ENCODE measurements around the gene NADK2.
"Not testable (repeated sequence)": the region's sequence is repeated elsewhere in the genome, so short reads cannot be mapped to it uniquely, and the experiment has no call there.

Gene NADK2

DNA sequence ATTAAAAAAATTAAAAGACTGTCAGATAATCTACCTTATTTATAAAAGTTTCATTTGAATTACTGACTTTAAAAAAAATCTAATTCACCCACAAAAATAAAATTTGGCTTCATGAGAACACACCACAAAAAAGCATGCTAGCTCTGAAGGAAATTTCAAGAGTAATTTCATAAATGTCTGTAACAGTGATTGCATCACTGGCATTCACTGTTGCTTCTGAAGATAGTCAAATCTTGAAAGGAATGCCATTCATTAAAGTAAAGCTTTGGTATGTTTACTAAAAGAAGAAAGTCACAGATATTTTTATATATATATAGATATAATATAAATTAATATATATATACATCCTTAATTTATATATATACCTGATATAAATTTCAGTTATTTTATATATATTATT is 43.4 kb downstream of the NADK2 start:
- H3K27me3 ChIP-seq (ENCODE audit: insufficient read depth, poor library complexity, severe bottlenecking): no peaks in the 10 kb centered on the region
- no peak overlapping the region for H3K4me3 ChIP-seq (replicated peaks; ENCODE audit: insufficient read depth, low read length)

DNA sequence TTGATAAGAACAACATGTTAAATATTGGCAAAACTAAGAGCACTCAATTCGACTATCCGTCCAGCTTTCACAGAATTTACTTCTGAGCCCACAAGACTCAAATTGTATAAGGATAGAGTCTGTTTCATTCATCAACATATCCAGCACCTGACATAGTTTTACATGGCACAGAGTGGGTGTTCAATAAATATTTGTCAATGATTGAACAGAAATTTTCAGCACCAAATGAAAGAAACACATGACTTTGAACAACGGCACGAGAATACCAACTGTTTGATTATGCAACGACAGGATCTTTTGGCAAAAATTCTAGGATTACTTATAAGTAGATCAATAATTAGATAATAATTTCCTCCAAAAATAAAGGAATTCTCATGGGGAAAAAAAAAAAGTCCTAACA is 48.0 kb downstream of the NADK2 start:
- TF ChIP-seq, protein P1, sequence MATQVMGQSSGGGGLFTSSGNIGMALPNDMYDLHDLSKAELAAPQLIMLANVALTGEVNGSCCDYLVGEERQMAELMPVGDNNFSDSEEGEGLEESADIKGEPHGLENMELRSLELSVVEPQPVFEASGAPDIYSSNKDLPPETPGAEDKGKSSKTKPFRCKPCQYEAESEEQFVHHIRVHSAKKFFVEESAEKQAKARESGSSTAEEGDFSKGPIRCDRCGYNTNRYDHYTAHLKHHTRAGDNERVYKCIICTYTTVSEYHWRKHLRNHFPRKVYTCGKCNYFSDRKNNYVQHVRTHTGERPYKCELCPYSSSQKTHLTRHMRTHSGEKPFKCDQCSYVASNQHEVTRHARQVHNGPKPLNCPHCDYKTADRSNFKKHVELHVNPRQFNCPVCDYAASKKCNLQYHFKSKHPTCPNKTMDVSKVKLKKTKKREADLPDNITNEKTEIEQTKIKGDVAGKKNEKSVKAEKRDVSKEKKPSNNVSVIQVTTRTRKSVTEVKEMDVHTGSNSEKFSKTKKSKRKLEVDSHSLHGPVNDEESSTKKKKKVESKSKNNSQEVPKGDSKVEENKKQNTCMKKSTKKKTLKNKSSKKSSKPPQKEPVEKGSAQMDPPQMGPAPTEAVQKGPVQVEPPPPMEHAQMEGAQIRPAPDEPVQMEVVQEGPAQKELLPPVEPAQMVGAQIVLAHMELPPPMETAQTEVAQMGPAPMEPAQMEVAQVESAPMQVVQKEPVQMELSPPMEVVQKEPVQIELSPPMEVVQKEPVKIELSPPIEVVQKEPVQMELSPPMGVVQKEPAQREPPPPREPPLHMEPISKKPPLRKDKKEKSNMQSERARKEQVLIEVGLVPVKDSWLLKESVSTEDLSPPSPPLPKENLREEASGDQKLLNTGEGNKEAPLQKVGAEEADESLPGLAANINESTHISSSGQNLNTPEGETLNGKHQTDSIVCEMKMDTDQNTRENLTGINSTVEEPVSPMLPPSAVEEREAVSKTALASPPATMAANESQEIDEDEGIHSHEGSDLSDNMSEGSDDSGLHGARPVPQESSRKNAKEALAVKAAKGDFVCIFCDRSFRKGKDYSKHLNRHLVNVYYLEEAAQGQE (IDR thresholded peaks at IDR 0.05; ENCODE audit: insufficient replicate concordance, low read depth): no peak
- no peak for TF ChIP-seq CTCF (IDR thresholded peaks at IDR 0.05; ENCODE audit: insufficient read depth, low read length)
- TF ChIP-seq SPI1 (IDR thresholded peaks at IDR 0.05; ENCODE audit: borderline replicate concordance, low read depth): no peak
- no peak for TF ChIP-seq GABPA (IDR thresholded peaks at IDR 0.05; ENCODE audit: low read depth)
- TF ChIP-seq POLR2AphosphoS5 (IDR thresholded peaks at IDR 0.05; ENCODE audit: low read depth): no peak
- Histone ChIP-seq H3K27ac (replicated peaks) (no peak overlapping the region), H3K27me3 (ENCODE audit: insufficient read depth, poor library complexity, severe bottlenecking) (no peaks in the 10 kb centered on the region), H3K4me3 (replicated peaks; ENCODE audit: insufficient read depth, low read length) (no peak overlapping the region)
- DNase-seq (ENCODE audit: low read depth in 1 of 2, low spot score in 1 of 2): no peak

More for the DNA sequence above, 43.4 kb downstream of the NADK2 start:
- no peak for DNase-seq (ENCODE audit: low read depth in 1 of 2, low spot score in 1 of 2)
- TF ChIP-seq SPI1 (IDR thresholded peaks at IDR 0.05; ENCODE audit: borderline replicate concordance, low read depth) (no peak), GABPA (IDR thresholded peaks at IDR 0.05; ENCODE audit: low read depth) (no peak), POLR2AphosphoS5 (IDR thresholded peaks at IDR 0.05; ENCODE audit: low read depth) (no peak), CTCF (IDR thresholded peaks at IDR 0.05; ENCODE audit: insufficient read depth, low read length) (no peak)
- TF ChIP-seq, protein P1 (IDR thresholded peaks at IDR 0.05; ENCODE audit: insufficient replicate concordance, low read depth): no peak
- H3K27ac ChIP-seq (replicated peaks): no peak overlapping the region

DNA sequence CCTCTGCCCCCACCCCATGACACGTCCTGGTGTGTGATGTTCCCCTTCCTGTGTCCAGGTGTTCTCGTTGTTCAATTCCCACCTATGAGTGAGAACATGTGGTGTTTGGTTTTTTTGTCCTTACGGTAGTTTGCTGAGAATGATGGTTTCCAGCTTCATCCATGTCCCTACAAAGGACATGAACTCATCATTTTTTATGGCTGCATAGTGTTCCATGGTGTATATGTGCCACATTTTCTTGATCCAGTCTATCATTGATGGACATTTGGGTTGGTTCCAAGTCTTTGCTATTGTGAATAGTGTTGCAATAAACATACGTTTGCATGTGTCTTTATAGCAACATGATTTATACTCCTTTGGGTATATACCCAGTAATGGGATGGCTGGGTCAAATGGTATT is 57.3 kb downstream of the NADK2 start:
- H3K4me3 ChIP-seq (replicated peaks; ENCODE audit: insufficient read depth, low read length); DNase-seq (ENCODE audit: low read depth in 1 of 2, low spot score in 1 of 2); H3K27me3 ChIP-seq (ENCODE audit: insufficient read depth, poor library complexity, severe bottlenecking); H3K27ac ChIP-seq (replicated peaks): not testable (repeated sequence)

- Histone ChIP-seq H3K4me3 (replicated peaks; ENCODE audit: insufficient read depth, low read length) (no peak overlapping the region), H3K27me3 (ENCODE audit: insufficient read depth, poor library complexity, severe bottlenecking) (no peaks in the 10 kb centered on the region), H3K27ac (replicated peaks) (no peak overlapping the region)
- TF ChIP-seq, protein P1 (IDR thresholded peaks at IDR 0.05; ENCODE audit: insufficient replicate concordance, low read depth): no peak
- TF ChIP-seq POLR2AphosphoS5 (IDR thresholded peaks at IDR 0.05; ENCODE audit: low read depth) (no peak), CTCF (IDR thresholded peaks at IDR 0.05; ENCODE audit: insufficient read depth, low read length) (no peak), GABPA (IDR thresholded peaks at IDR 0.05; ENCODE audit: low read depth) (no peak), SPI1 (IDR thresholded peaks at IDR 0.05; ENCODE audit: borderline replicate concordance, low read depth) (no peak)
- no peak for DNase-seq (ENCODE audit: low read depth in 1 of 2, low spot score in 1 of 2)
Observed at GRCh38 chr5:36181774-36182173, 60.0 kb downstream of the NADK2 start.

Measured in HL-60 (cell line).